ENCODE results near the gene TMEM135.

DNA sequence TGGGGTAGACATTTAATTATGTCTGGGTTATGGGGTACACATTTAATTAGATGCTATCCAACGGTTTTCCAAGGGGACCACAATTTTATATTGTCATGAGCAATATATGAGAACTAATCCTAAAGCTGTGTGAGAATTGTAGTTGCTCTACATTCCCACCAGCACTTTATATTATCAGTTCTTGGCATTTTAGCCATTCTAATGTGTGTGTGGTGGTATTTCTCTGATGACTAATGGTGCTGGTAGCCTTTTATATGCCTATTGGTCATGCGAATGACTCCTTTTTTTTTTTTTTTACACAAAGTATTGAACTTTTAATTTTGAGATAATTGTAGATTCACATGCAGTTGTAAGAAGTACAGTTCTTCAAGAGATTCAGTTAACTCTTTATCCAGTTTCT is 26.2 kb downstream of the TMEM135 start:
- TF ChIP-seq, protein P1, sequence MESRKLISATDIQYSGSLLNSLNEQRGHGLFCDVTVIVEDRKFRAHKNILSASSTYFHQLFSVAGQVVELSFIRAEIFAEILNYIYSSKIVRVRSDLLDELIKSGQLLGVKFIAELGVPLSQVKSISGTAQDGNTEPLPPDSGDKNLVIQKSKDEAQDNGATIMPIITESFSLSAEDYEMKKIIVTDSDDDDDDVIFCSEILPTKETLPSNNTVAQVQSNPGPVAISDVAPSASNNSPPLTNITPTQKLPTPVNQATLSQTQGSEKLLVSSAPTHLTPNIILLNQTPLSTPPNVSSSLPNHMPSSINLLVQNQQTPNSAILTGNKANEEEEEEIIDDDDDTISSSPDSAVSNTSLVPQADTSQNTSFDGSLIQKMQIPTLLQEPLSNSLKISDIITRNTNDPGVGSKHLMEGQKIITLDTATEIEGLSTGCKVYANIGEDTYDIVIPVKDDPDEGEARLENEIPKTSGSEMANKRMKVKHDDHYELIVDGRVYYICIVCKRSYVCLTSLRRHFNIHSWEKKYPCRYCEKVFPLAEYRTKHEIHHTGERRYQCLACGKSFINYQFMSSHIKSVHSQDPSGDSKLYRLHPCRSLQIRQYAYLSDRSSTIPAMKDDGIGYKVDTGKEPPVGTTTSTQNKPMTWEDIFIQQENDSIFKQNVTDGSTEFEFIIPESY (IDR thresholded peaks at IDR 0.05; ENCODE audit: borderline replicate concordance, low read depth) = no peak
- TF ChIP-seq, protein P2, sequence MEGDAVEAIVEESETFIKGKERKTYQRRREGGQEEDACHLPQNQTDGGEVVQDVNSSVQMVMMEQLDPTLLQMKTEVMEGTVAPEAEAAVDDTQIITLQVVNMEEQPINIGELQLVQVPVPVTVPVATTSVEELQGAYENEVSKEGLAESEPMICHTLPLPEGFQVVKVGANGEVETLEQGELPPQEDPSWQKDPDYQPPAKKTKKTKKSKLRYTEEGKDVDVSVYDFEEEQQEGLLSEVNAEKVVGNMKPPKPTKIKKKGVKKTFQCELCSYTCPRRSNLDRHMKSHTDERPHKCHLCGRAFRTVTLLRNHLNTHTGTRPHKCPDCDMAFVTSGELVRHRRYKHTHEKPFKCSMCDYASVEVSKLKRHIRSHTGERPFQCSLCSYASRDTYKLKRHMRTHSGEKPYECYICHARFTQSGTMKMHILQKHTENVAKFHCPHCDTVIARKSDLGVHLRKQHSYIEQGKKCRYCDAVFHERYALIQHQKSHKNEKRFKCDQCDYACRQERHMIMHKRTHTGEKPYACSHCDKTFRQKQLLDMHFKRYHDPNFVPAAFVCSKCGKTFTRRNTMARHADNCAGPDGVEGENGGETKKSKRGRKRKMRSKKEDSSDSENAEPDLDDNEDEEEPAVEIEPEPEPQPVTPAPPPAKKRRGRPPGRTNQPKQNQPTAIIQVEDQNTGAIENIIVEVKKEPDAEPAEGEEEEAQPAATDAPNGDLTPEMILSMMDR (IDR thresholded peaks at IDR 0.05) = no peak
- TF ChIP-seq RCOR1 (IDR thresholded peaks at IDR 0.05; ENCODE audit: low read length) = no peak
- no peak for TF ChIP-seq POLR2AphosphoS5 (IDR thresholded peaks at IDR 0.05; ENCODE audit: low read depth, low read length)
- TF ChIP-seq, protein P3, sequence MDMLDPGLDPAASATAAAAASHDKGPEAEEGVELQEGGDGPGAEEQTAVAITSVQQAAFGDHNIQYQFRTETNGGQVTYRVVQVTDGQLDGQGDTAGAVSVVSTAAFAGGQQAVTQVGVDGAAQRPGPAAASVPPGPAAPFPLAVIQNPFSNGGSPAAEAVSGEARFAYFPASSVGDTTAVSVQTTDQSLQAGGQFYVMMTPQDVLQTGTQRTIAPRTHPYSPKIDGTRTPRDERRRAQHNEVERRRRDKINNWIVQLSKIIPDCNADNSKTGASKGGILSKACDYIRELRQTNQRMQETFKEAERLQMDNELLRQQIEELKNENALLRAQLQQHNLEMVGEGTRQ (IDR thresholded peaks at IDR 0.05; ENCODE audit: borderline replicate concordance, low read depth, low read length) = no peak
- TF ChIP-seq TEAD4 (IDR thresholded peaks at IDR 0.05; ENCODE audit: borderline replicate concordance, insufficient read depth) = no peak
- TF ChIP-seq RFX5 (IDR thresholded peaks at IDR 0.05; ENCODE audit: low read length) = no peak
- TF ChIP-seq EP300 (IDR thresholded peaks at IDR 0.05; ENCODE audit: borderline replicate concordance in 1 of 2, low read depth in 1 of 2, low read length in 1 of 2) = no peak
- no peak for TF ChIP-seq SIN3A (IDR thresholded peaks at IDR 0.05; ENCODE audit: borderline replicate concordance, low read depth, low read length)
- no peak for TF ChIP-seq NRF1 (IDR thresholded peaks at IDR 0.05; ENCODE audit: low read depth, low read length)
- no peak for TF ChIP-seq GABPA (IDR thresholded peaks at IDR 0.05; ENCODE audit: low read depth)
- no peak for TF ChIP-seq NFIC (IDR thresholded peaks at IDR 0.05; ENCODE audit: borderline replicate concordance)
- TF ChIP-seq RXRA (IDR thresholded peaks at IDR 0.05; ENCODE audit: borderline replicate concordance, low read depth) = no peak
- TF ChIP-seq, protein P4, sequence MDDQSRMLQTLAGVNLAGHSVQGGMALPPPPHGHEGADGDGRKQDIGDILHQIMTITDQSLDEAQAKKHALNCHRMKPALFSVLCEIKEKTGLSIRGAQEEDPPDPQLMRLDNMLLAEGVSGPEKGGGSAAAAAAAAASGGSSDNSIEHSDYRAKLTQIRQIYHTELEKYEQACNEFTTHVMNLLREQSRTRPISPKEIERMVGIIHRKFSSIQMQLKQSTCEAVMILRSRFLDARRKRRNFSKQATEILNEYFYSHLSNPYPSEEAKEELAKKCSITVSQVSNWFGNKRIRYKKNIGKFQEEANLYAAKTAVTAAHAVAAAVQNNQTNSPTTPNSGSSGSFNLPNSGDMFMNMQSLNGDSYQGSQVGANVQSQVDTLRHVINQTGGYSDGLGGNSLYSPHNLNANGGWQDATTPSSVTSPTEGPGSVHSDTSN (IDR thresholded peaks at IDR 0.05) = no peak

All from SK-N-SH (cell line).